ENCODE measurements around the gene KRTAP1-3. TPM values are rescaled to one million over a fixed set of nuclear protein-coding genes. Genes with fewer than 3 reads are reported as not detected.

The KRTAP1-3 gene
- total and polyA plus RNA-seq, 2 of the 4 experiments (the other 2 are of a cell fraction) = not detected

DNA sequence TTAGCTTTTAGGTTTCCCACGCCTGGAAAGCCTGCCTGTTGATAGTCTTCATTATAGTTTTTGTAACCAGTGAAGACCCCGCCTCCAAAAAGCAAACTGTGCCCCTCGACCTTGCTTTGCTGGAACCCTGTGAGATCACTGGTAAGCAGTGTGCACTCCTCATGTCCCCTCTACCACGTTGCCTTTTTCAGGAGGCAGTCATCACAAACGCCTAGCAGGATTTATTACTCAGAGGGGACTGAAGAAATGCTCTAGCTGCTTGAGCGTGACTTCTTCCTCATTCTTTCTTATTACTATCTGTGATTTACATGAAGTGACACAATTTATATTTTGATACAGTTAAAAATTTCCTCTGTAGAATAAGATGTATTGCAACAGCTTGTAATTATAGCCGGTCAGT lies 19.2 kb downstream of the KRTAP1-3 start:
- Histone ChIP-seq H3K4me2 (ENCODE audit: low read depth, low read length) (no peak overlapping the region), H2BK15ac (ENCODE audit: low read depth, low read length) (no peak overlapping the region), H2AK5ac (ENCODE audit: low read depth, low read length) (no peak overlapping the region), H4K5ac (ENCODE audit: low read depth, low read length) (no peak overlapping the region), H3K79me1 (ENCODE audit: low read depth in 1 of 2, low read length in 2 of 2) (no peaks in the 10 kb centered on the region), H3K9ac (ENCODE audit: low read depth, low read length) (no peak overlapping the region), H3K23ac (ENCODE audit: low read depth, low read length) (no peak overlapping the region), H2AK9ac (replicated peaks; ENCODE audit: low read depth, low read length, poor library complexity) (no peak overlapping the region), H4K20me1 (ENCODE audit: insufficient read depth, low read length) (no peaks in the 10 kb centered on the region), H2BK5ac (ENCODE audit: low read depth, low read length, poor library complexity, severe bottlenecking) (no peak overlapping the region), H3K18ac (ENCODE audit: low read depth, low read length) (no peak overlapping the region), H4K91ac (ENCODE audit: insufficient read depth, low read depth, low read length) (no peak overlapping the region), H3K56ac (ENCODE audit: extremely low read depth, insufficient read depth, low read length) (no peak overlapping the region), H3K4ac (ENCODE audit: low read depth, low read length) (no peak overlapping the region), H3K9me1 (ENCODE audit: insufficient read depth, low read length) (no peaks in the 10 kb centered on the region; the same call in 1 of the 2 replicates), H2BK20ac (ENCODE audit: low read depth, low read length) (no peak overlapping the region), H3K4me3 (ENCODE audit: insufficient read depth, low read depth, low read length) (no peak overlapping the region), H3K27me3 (ENCODE audit: control insufficient read depth, insufficient read depth, low read length) (no peaks in the 10 kb centered on the region; the same call in 1 of the 2 replicates), H3K9me3 (ENCODE audit: control insufficient read depth, insufficient read depth, low read length) (no peaks in the 10 kb centered on the region), H3K14ac (replicated peaks; ENCODE audit: low read depth, low read length) (no peak overlapping the region), H3K36me3 (ENCODE audit: control insufficient read depth, insufficient read depth, low read length) (no peaks in the 10 kb centered on the region), H3K27ac (ENCODE audit: insufficient read depth, low read length) (no peak overlapping the region), H2AFZ (replicated peaks; ENCODE audit: low read length, poor library complexity) (no peak overlapping the region), H4K8ac (ENCODE audit: low read depth in 2 of 2, low read length in 2 of 2) (no peak overlapping the region), H3K4me1 (ENCODE audit: control insufficient read depth, insufficient read depth, low read length) (peaks cover 1% of the 10 kb centered on the region; the same call in 1 of the 2 replicates), H2BK120ac (ENCODE audit: low read depth, low read length) (no peak overlapping the region)
- intact Hi-C loops (cut with micrococcal nuclease) (no loop called here), in situ Hi-C loops (cut with MboI; ENCODE audit: low sequenced_read_pairs) (no loop called here), dilution Hi-C loops (cut with HindIII; ENCODE audit: low sequenced_read_pairs, unreplicated experiment) (no loop called here)
- no peak for DNase-seq
- BruUV-seq (replicated peaks) = no TSS peak
- ATAC-seq (ENCODE audit: low read depth) = no peak
- ChIA-PET CTCF (no interaction called here), POLR2A (ENCODE audit: unreplicated experiment) (interaction anchor here (0.6 kb wide), 1 partner anchor 35 kb away, joined by 4 read pairs; no protein-coding TSS in a partner anchor)
- TF ChIP-seq, protein P1, sequence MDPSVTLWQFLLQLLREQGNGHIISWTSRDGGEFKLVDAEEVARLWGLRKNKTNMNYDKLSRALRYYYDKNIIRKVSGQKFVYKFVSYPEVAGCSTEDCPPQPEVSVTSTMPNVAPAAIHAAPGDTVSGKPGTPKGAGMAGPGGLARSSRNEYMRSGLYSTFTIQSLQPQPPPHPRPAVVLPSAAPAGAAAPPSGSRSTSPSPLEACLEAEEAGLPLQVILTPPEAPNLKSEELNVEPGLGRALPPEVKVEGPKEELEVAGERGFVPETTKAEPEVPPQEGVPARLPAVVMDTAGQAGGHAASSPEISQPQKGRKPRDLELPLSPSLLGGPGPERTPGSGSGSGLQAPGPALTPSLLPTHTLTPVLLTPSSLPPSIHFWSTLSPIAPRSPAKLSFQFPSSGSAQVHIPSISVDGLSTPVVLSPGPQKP (IDR thresholded peaks at IDR 0.05; ENCODE audit: borderline replicate concordance, low read depth, low read length) = no peak
- TF ChIP-seq, protein P2, sequence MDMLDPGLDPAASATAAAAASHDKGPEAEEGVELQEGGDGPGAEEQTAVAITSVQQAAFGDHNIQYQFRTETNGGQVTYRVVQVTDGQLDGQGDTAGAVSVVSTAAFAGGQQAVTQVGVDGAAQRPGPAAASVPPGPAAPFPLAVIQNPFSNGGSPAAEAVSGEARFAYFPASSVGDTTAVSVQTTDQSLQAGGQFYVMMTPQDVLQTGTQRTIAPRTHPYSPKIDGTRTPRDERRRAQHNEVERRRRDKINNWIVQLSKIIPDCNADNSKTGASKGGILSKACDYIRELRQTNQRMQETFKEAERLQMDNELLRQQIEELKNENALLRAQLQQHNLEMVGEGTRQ (IDR thresholded peaks at IDR 0.05; ENCODE audit: low read depth, low read length) = no peak
- no peak for TF ChIP-seq RAD21 (IDR thresholded peaks at IDR 0.05; ENCODE audit: low read length)
- TF ChIP-seq CEBPB (IDR thresholded peaks at IDR 0.05; ENCODE audit: low read depth, low read length) = no peak
- no peak for TF ChIP-seq CTCF (conservative IDR thresholded peaks at IDR 0.05; ENCODE audit: low read depth, low read length)
- TF ChIP-seq SMC3 (IDR thresholded peaks at IDR 0.05; ENCODE audit: low read depth, low read length) = no peak
- no peak for TF ChIP-seq MAFK (IDR thresholded peaks at IDR 0.05; ENCODE audit: low read depth, low read length)
- TF ChIP-seq NFE2L2 (IDR thresholded peaks at IDR 0.05; ENCODE audit: low read depth, low read length) = no peak
- TF ChIP-seq FOS (IDR thresholded peaks at IDR 0.05; ENCODE audit: low read depth, low read length) = no peak
- no peak for TF ChIP-seq BHLHE40 (IDR thresholded peaks at IDR 0.05; ENCODE audit: low read depth, low read length)
- 71% methylated on average over 3 of the region's 7 CpGs; no CpG with 5 or more reads in 1 of the 2 experiments for WGBS, 2 experiments (ENCODE audit: extremely low coverage in 2 of 2, insufficient read length in 1 of 2)

Measured in IMR-90 (cell line).